IMR-90 (cell line): Measurements from ENCODE around the gene MPST. TPM values are rescaled to one million over a fixed set of nuclear protein-coding genes. Genes with fewer than 3 reads are reported as not detected.

Source experiments
- ATAC-seq: fragments of 200-7000 bp; cut with Tn5 transposase; 2 replicates; pipeline ENCODE4 v1.9.1; 2020; ENCODE audit warnings: low read depth, mild to moderate bottlenecking, moderate library complexity
- BruUV-seq: library from RNA; stranded (reverse); fragments of 400-500 nt; replicated peaks from 2 replicates; lab custom pipeline; 2021; lab: Mats Ljungman, UMichigan
- CTCF ChIA-PET: fragments of 300-600 bp; formaldehyde crosslinking; extraction: SDS; loops from one replicate; lab custom pipeline; 2021; ENCODE audit warnings: antibody characterized with exemption; lab: Yijun Ruan, JAX
- POLR2A ChIA-PET: fragments of 300-600 bp; sonication (Branson Sonifier 250); formaldehyde crosslinking; loops from one replicate; lab custom pipeline; 2022; ENCODE audit warnings: antibody characterized with exemption; ENCODE audit not compliant: unreplicated experiment; lab: Charles Lee
- DNase-seq: peaks from one replicate; pipeline ENCODE4 v3.0.0; 2013
- H2AFZ ChIP-seq: replicated peaks from 2 replicates; pipeline ENCODE3; 2013; ENCODE audit warnings: low read length, mild to moderate bottlenecking; ENCODE audit not compliant: poor library complexity
- H2AK5ac ChIP-seq: 2 replicates; pipeline ENCODE4 v1.6.1; 2013; ENCODE audit warnings: low read depth, low read length, inconsistent platforms
- H2AK9ac ChIP-seq: replicated peaks from 2 replicates; pipeline ENCODE3; 2013; ENCODE audit warnings: mild to moderate bottlenecking, low read depth, low read length, moderate library complexity; ENCODE audit not compliant: poor library complexity
- H2BK120ac ChIP-seq: 2 replicates; pipeline ENCODE4 v1.6.1; 2013; ENCODE audit warnings: low read depth, low read length, inconsistent platforms
- H2BK15ac ChIP-seq: 3 replicates; pipeline ENCODE4 v1.6.1; 2013; ENCODE audit warnings: low read depth, low read length, inconsistent platforms
- H2BK20ac ChIP-seq: 2 replicates; pipeline ENCODE4 v1.6.1; 2013; ENCODE audit warnings: low read depth, mild to moderate bottlenecking, inconsistent platforms, low read length, moderate library complexity
- H2BK5ac ChIP-seq: 2 replicates; pipeline ENCODE4 v1.6.1; 2013; ENCODE audit warnings: mild to moderate bottlenecking, low read depth, low read length, inconsistent platforms; ENCODE audit not compliant: poor library complexity, severe bottlenecking
- H3K14ac ChIP-seq: replicated peaks from 2 replicates; pipeline ENCODE4 v1.6.1; 2013; ENCODE audit warnings: low read depth, low read length, inconsistent platforms
- H3K18ac ChIP-seq: 2 replicates; pipeline ENCODE4 v1.6.1; 2013; ENCODE audit warnings: low read depth, low read length, control low read depth
- H3K23ac ChIP-seq: 2 replicates; pipeline ENCODE4 v1.6.1; 2013; ENCODE audit warnings: low read depth, low read length, inconsistent platforms
- H3K27ac ChIP-seq: 2 replicates; pipeline ENCODE4 v1.5.1; 2013; ENCODE audit warnings: mild to moderate bottlenecking, control low read depth, low read length; ENCODE audit not compliant: insufficient read depth
- H3K27me3 ChIP-seq: 2 replicates; pipeline ENCODE4 v1.6.1; 2013; ENCODE audit warnings: low read length; ENCODE audit not compliant: control insufficient read depth, insufficient read depth
- H3K36me3 ChIP-seq: 2 replicates; pipeline ENCODE4 v1.6.1; 2013; ENCODE audit warnings: low read length, mixed read lengths; ENCODE audit not compliant: control insufficient read depth, insufficient read depth
- H3K4ac ChIP-seq: 2 replicates; pipeline ENCODE4 v1.6.1; 2013; ENCODE audit warnings: low read depth, low read length, inconsistent platforms
- H3K4me1 ChIP-seq: 2 replicates; pipeline ENCODE4 v1.6.1; 2013; ENCODE audit warnings: low read length, mixed read lengths; ENCODE audit not compliant: control insufficient read depth, insufficient read depth
- H3K4me2 ChIP-seq: 2 replicates; pipeline ENCODE4 v1.6.1; 2013; ENCODE audit warnings: low read depth, mild to moderate bottlenecking, control low read depth, low read length, moderate library complexity
- H3K4me3 ChIP-seq: 2 replicates; pipeline ENCODE4 v1.5.1; 2013; ENCODE audit warnings: low read depth, mild to moderate bottlenecking, control low read depth, low read length, moderate library complexity; ENCODE audit not compliant: insufficient read depth
- H3K56ac ChIP-seq: 2 replicates; pipeline ENCODE4 v1.6.1; 2013; ENCODE audit warnings: low read length, inconsistent platforms; ENCODE audit not compliant: insufficient read depth; ENCODE audit errors: extremely low read depth
- H3K79me1 ChIP-seq, 2 experiments: 2 replicates each; pipeline ENCODE4 v1.6.1; 2013; ENCODE audit warnings: low read length in 2 of 2, inconsistent platforms in 1 of 2, low read depth in 1 of 2
- H3K9ac ChIP-seq: 2 replicates; pipeline ENCODE4 v1.6.1; 2013; ENCODE audit warnings: low read depth, low read length, control low read depth
- H3K9me1 ChIP-seq: 2 replicates; pipeline ENCODE4 v1.6.1; 2013; ENCODE audit warnings: low read length, inconsistent platforms; ENCODE audit not compliant: insufficient read depth
- H3K9me3 ChIP-seq: 2 replicates; pipeline ENCODE4 v1.6.1; 2013; ENCODE audit warnings: low read length; ENCODE audit not compliant: control insufficient read depth, insufficient read depth
- H4K20me1 ChIP-seq: 2 replicates; pipeline ENCODE4 v1.6.1; 2013; ENCODE audit warnings: low read length, inconsistent platforms; ENCODE audit not compliant: insufficient read depth
- H4K5ac ChIP-seq: 2 replicates; pipeline ENCODE4 v1.6.1; 2013; ENCODE audit warnings: mild to moderate bottlenecking, low read depth, low read length, control low read depth
- H4K8ac ChIP-seq, 2 experiments: 2 replicates each; pipeline ENCODE4 v1.6.1; 2013; ENCODE audit warnings: low read depth in 2 of 2, low read length in 2 of 2, control low read depth in 1 of 2, inconsistent platforms in 1 of 2
- H4K91ac ChIP-seq: 2 replicates; pipeline ENCODE4 v1.6.1; 2013; ENCODE audit warnings: low read depth, low read length, inconsistent platforms; ENCODE audit not compliant: insufficient read depth
- BHLHE40 ChIP-seq: fragments of 150-350 bp; IDR thresholded peaks from 2 replicates; pipeline ENCODE4 v1.6.1; 2016; ENCODE audit warnings: mild to moderate bottlenecking, low read depth, low read length
- CEBPB ChIP-seq: IDR thresholded peaks from 2 replicates; pipeline ENCODE4 v1.6.1; 2012; ENCODE audit warnings: low read depth, low read length, improper control_type of control experiment
- FOS ChIP-seq: fragments of 150-350 bp; IDR thresholded peaks from 2 replicates; pipeline ENCODE4 v1.6.1; 2016; ENCODE audit warnings: low read depth, low read length
- MAFK ChIP-seq: IDR thresholded peaks from 2 replicates; pipeline ENCODE4 v1.6.1; 2012; ENCODE audit warnings: low read depth, low read length, improper control_type of control experiment
- MAZ ChIP-seq: IDR thresholded peaks from 2 replicates; pipeline ENCODE4 v1.6.1; 2012; ENCODE audit warnings: low read depth, mild to moderate bottlenecking, low read length, improper control_type of control experiment, moderate library complexity, borderline replicate concordance
- MXI1 ChIP-seq: IDR thresholded peaks from 2 replicates; pipeline ENCODE4 v1.6.1; 2012; ENCODE audit warnings: low read depth, mild to moderate bottlenecking, low read length, moderate library complexity, borderline replicate concordance
- NFE2L2 ChIP-seq: fragments of 150-350 bp; IDR thresholded peaks from 2 replicates; pipeline ENCODE4 v1.6.1; 2016; ENCODE audit warnings: low read depth, mild to moderate bottlenecking, low read length
- POLR2A ChIP-seq: IDR thresholded peaks from 2 replicates; pipeline ENCODE4 v1.6.1; 2012; ENCODE audit warnings: mild to moderate bottlenecking, low read depth, low read length
- RAD21 ChIP-seq: IDR thresholded peaks from 2 replicates; pipeline ENCODE4 v1.6.1; 2012; ENCODE audit warnings: low read length, improper control_type of control experiment
- RCOR1 ChIP-seq: IDR thresholded peaks from 2 replicates; pipeline ENCODE4 v1.6.1; 2012; ENCODE audit warnings: mild to moderate bottlenecking, low read length, improper control_type of control experiment; ENCODE audit not compliant: insufficient replicate concordance
- RFX5 ChIP-seq: IDR thresholded peaks from 2 replicates; pipeline ENCODE4 v1.8.0; 2012; ENCODE audit warnings: low read depth, mild to moderate bottlenecking, low read length, moderate library complexity
- SMC3 ChIP-seq: fragments of 150-350 bp; IDR thresholded peaks from 2 replicates; pipeline ENCODE4 v1.6.1; 2016; ENCODE audit warnings: low read depth, mild to moderate bottlenecking, antibody characterized with exemption, low read length, moderate library complexity
- WGBS, 2 experiments: methylation state at CpG; one replicate each; pipeline versions ENCODE4 v1.1.5 to v1.1.7; 2013; ENCODE audit warnings: missing lambda C conversion rate in 2 of 2; ENCODE audit not compliant: insufficient read length in 1 of 2; ENCODE audit errors: extremely low coverage in 2 of 2; 5-methylcytosine and 5-hydroxymethylcytosine counted together
- dilution Hi-C: fragments of 300-500 bp; cut with HindIII; formaldehyde crosslinking; loops from one replicate; pipeline ENCODE4 v1.14.3; 2018; ENCODE audit warnings: low sequenced_read_pairs; ENCODE audit not compliant: unreplicated experiment
- in situ Hi-C: fragments of 300-500 bp; cut with MboI; formaldehyde crosslinking; loops from 3 replicates; pipeline ENCODE4 v1.14.3; 2019; ENCODE audit warnings: low sequenced_read_pairs, inconsistent platforms, mixed read lengths
- intact Hi-C: fragments of 100-400 bp; cut with micrococcal nuclease; formaldehyde crosslinking; loops from 2 replicates; pipeline ENCODE4 v1.10.0; 2022
- polyA plus RNA-seq, 3 experiments: library from polyadenylated mRNA; depleted of rRNA; stranded (reverse); fragments of >200 nt; gene quantifications; 2 replicates each; pipeline ENCODE4 v1.2.3, GENCODE V29; 2012; ENCODE audit warnings: low replicate concordance in 1 of 3
- total RNA-seq: library from RNA; depleted of rRNA; stranded (reverse); fragments of >200 nt; gene quantifications from 2 replicates; pipeline ENCODE4 v1.2.3, GENCODE V29; 2012
- TF ChIP-seq, protein P1 (sequence below): fragments of 150-350 bp; IDR thresholded peaks from 2 replicates; pipeline ENCODE4 v1.6.1; 2016; ENCODE audit warnings: low read depth, mild to moderate bottlenecking, low read length, moderate library complexity, borderline replicate concordance
- TF ChIP-seq, protein P2 (sequence below): fragments of 150-350 bp; IDR thresholded peaks from 2 replicates; pipeline ENCODE4 v1.6.1; 2017; ENCODE audit warnings: mild to moderate bottlenecking, antibody characterized with exemption, low read length, low read depth

The MPST gene
- total and polyA plus RNA-seq, 2 of the 4 experiments (the other 2 are of a cell fraction) = 19.2 to 43.0 TPM

DNA sequence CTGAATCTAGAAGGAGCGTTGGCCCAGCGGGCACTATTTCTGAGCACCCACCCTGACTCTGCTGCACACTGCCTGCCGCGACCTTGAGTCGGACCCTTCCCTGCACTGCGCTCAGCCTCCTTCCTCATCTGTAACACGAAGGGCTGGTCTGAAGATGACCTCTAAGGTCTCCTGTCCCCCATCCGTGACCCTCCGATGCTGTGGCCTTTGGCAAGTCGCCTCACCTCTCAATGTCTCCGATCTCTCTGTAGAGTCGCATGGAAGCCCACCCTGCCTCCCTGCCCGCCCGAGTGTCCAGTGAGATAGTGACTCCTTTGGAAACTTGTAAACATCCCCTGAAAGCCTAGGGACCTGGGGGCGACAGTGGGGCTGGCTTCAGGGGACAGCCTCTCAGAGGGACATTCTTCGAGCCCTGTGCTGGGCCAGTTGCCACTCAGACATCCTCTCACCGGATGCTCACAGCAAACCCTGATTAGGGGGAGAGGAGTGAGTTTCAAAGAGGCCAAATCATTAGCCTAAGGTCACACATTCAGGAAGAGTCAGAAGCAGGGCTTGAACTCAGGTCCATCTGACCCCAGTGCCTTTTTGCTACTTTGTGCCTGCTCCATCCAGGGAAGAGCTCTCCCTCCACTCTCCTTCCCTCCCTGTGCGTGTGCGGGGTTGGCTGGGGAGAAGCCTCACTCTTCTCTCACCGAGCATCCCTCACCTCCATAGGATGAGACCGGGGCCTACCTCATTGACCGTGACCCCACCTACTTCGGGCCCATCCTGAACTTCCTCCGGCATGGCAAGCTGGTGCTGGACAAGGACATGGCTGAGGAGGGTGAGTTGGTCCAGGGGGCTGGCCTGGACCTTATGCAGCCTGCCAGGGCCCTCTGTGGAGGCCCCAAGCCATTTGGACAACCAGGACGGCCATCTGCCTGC is 33.1 kb downstream of the MPST start:
- no peak overlapping the region for H3K27ac ChIP-seq
- no peak overlapping the region for H3K18ac ChIP-seq
- no peak overlapping the region for H2BK20ac ChIP-seq
- no peaks in the 10 kb centered on the region for H4K20me1 ChIP-seq
- no peak overlapping the region for H3K14ac ChIP-seq
- 17% methylated on average over 1 of the region's 25 CpGs; no CpG with 5 or more reads in 1 of the 2 experiments for WGBS, 2 experiments
- peaks cover 23% of the 10 kb centered on the region; the same call in 1 of the 2 replicates for H3K36me3 ChIP-seq
- no peaks in the 10 kb centered on the region for H3K9me3 ChIP-seq
- H2AK5ac ChIP-seq = no peak overlapping the region
- intact Hi-C loops (loop anchor here (5.0 kb wide), 1 partner anchor 145 kb away; no protein-coding TSS in a partner anchor), in situ Hi-C loops (no loop called here), dilution Hi-C loops (no loop called here)
- no peak overlapping the region for H4K91ac ChIP-seq
- peak overlapping the region; percentile 89 for H3K4me3 ChIP-seq
- peaks cover 4% of the 10 kb centered on the region; the same call in 1 of the 2 replicates for H3K4me1 ChIP-seq
- H2BK120ac ChIP-seq = no peak overlapping the region
- DNase-seq = no peak
- 0 out of 2 replicates have a peak, but pooled peaks cover 2% of the 10 kb centered on the region for H3K27me3 ChIP-seq
- no peak overlapping the region; a peak in 1 of 4 replicates for H4K8ac ChIP-seq
- no peak overlapping the region for H2BK5ac ChIP-seq
- H2AK9ac ChIP-seq = peak overlapping the region; percentile 91
- ChIA-PET POLR2A (no interaction called here), CTCF (no interaction called here)
- peaks cover 8% of the 10 kb centered on the region; the same call in 1 of the 2 replicates for H3K9me1 ChIP-seq
- no peak overlapping the region for H4K5ac ChIP-seq
- no peak overlapping the region for H2BK15ac ChIP-seq
- H2AFZ ChIP-seq = peak overlapping the region; percentile 97
- H3K79me1 ChIP-seq = peaks cover 7 to 17% of the 10 kb centered on the region in 2 experiments; a peak in 3 of 4 replicates
- H3K4me2 ChIP-seq = peak overlapping the region; percentile 96
- no peak overlapping the region for H3K56ac ChIP-seq
- H3K9ac ChIP-seq = peak overlapping the region; percentile 66
- H3K4ac ChIP-seq = peak overlapping the region; percentile 33; the same call in 1 of the 2 replicates
- H3K23ac ChIP-seq = peak overlapping the region; percentile 49
- no TSS peak for BruUV-seq
- ATAC-seq = no peak
- TF ChIP-seq, protein P1, sequence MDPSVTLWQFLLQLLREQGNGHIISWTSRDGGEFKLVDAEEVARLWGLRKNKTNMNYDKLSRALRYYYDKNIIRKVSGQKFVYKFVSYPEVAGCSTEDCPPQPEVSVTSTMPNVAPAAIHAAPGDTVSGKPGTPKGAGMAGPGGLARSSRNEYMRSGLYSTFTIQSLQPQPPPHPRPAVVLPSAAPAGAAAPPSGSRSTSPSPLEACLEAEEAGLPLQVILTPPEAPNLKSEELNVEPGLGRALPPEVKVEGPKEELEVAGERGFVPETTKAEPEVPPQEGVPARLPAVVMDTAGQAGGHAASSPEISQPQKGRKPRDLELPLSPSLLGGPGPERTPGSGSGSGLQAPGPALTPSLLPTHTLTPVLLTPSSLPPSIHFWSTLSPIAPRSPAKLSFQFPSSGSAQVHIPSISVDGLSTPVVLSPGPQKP = no peak
- TF ChIP-seq MAFK = no peak
- TF ChIP-seq RCOR1 = no peak
- no peak for TF ChIP-seq MXI1
- TF ChIP-seq, protein P2, sequence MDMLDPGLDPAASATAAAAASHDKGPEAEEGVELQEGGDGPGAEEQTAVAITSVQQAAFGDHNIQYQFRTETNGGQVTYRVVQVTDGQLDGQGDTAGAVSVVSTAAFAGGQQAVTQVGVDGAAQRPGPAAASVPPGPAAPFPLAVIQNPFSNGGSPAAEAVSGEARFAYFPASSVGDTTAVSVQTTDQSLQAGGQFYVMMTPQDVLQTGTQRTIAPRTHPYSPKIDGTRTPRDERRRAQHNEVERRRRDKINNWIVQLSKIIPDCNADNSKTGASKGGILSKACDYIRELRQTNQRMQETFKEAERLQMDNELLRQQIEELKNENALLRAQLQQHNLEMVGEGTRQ = no peak
- TF ChIP-seq RFX5 = no peak
- no peak for TF ChIP-seq SMC3
- no peak for TF ChIP-seq MAZ
- no peak for TF ChIP-seq POLR2A
- TF ChIP-seq RAD21 = no peak
- no peak for TF ChIP-seq FOS
- no peak for TF ChIP-seq BHLHE40
- TF ChIP-seq CEBPB = no peak
- no peak for TF ChIP-seq NFE2L2
